Measurements from ENCODE around the gene NXNL1.
A peak's percentile ranks its signal among the peaks of the same experiment; 100 is the strongest.
"Not testable (repeated sequence)": the region's sequence is repeated elsewhere in the genome, so short reads cannot be mapped to it uniquely, and the experiment has no call there.

Gene NXNL1

DNA sequence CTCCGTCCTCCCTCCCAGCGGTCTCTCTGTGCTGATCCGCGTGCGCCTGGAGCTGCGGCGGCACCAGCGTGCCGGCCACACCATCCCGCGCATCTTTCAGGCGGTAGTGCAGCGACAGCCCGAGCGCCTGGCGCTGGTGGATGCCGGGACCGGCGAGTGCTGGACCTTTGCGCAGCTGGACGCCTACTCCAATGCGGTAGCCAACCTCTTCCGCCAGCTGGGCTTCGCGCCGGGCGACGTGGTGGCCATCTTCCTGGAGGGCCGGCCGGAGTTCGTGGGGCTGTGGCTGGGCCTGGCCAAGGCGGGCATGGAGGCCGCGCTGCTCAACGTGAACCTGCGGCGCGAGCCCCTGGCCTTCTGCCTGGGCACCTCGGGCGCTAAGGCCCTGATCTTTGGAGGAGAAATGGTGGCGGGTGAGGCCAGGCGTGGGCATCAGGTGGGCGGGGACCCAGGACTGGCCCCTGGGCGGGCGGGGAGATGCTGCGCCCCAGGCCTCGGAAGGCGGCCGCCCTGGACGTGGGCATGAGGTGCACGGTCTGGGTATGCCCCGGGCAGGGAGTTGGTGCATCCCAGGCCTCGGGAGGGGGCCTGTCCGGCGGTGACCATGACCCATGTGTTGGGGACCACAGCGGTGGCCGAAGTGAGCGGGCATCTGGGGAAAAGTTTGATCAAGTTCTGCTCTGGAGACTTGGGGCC lies 26.0 kb upstream of the NXNL1 start:
- DNase-seq (ENCODE audit: low spot score) = no peak

DNA sequence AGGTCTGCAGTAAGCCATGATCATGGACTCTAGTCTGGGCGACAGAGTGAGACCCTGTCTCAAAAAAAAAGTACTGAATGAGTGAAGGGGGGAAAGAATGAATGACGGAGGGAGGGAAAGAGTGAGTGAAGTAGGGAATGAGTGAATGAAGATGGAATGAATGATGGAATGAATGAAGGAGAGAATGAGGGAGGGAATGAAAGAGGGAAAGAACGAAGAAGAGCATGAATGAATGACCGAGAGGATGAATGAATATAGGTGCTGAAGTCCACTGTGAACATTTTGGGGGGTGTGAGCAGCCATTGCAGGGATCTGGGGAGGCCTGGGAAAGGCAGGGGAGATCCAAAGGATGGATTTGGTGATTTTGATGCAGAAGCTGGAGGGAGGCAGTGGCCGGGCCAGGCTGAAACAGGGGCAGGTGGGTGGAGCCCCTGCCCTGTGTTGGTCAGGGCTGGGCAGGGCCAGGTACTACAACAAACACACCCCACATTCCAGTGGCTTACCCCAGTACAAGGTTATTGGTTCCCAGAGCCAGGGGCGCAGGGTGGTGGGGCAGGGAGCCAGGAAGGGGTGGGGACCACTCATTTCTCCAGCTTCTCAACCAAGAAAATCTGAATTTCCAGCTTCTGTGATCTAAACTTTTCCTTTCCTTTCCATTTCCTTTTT lies 23.9 kb upstream of the NXNL1 start:
- DNase-seq (ENCODE audit: low spot score) = no peak

DNA sequence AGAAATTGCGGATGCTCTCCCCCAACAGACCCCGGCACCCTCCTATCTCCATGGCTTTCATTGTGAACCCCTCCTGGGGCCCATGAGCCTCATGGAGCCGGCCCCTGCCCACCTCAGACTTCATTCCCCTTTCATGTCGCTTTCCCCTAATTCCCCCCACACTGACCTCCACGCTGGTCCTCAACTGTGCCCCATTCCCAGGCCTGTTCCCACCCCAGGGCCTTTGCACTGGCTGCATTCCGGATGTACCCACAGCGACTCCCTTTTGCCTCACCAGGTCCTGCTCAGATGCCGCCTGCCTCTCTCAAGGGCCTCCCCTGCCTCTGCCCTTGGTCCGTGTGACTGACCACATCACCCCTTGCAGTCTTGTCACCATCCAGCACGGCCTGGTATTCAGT lies 22.9 kb upstream of the NXNL1 start:
- no peak for DNase-seq (ENCODE audit: low spot score)

DNA sequence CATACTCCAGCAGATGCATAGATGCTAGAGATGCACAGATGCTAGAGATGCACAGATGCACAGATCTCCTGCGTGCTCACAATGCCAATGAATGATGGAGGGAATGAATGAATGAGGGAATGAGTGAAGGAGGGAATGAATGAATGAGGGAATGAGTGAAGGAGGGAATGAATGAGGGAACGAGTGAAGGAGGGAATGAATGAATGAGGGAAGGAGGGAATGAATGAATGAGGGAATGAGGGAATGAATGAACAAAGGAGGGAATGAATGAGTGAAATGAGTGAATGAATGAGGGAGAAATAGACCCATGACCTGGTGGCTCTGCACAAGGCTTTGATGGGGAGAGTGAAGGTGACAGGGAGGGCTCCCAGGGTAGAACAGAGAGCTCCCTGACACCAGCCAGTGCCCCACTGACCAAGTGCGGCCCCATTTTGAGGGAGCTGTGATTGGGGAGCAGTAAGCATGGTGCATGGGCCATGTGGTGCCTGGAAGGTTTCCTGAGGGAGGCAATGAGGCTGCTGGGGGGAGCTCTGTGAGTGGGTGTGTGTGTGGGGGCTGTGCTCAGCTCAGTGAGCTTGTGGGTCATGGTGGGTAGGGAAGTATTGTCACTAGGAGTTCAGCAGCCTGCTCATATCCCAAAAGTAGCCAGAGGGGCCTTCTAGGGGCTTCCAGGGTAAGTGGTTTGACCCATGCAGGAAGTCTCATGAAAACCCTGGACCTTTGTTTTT lies 22.3 kb upstream of the NXNL1 start:
- no peak for DNase-seq (ENCODE audit: low spot score)

DNA sequence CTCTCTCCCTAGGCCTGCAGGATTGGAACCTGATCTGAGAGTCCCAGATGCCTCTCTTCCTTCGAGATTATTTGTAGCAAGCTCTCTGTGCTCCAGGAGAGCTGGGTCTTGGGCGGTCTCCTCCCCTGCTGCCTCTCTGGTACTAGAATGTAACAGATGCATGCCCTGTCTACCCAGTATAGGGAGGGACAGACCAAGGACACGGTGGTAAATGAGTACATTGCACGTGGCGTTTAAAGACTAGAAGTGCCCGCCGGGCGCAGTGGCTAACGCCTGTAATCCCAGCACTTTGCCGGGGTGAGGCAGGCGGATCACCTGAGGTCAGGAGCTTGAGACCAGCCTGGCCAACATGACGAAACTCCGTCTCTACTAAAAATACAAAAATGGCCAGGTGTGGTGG lies 21.3 kb upstream of the NXNL1 start:
- no peak for DNase-seq (ENCODE audit: low spot score)

DNA sequence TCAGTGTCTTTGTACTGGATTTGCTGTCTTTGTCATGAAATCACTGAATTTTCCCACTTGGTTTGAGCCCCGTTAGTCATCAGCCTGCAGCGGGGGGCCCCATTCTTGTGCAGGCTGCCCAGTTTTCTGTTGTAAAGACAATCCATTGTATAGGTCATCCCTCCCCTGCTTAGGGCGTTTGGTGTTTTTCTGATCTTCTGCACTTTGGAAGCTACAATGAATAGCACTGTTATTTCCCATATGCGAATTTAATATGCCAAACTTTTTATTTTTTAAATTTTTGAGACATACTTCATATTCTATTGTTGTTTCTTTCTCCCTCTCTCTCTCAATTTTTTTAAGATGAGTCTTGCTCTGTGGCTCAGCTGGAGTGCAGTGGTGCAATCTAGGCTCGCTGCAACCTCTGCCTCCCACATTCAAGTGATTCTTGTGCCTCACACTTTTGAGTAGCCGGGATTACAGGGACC lies 18.6 kb upstream of the NXNL1 start:
- no peak for DNase-seq (ENCODE audit: low spot score)

DNA sequence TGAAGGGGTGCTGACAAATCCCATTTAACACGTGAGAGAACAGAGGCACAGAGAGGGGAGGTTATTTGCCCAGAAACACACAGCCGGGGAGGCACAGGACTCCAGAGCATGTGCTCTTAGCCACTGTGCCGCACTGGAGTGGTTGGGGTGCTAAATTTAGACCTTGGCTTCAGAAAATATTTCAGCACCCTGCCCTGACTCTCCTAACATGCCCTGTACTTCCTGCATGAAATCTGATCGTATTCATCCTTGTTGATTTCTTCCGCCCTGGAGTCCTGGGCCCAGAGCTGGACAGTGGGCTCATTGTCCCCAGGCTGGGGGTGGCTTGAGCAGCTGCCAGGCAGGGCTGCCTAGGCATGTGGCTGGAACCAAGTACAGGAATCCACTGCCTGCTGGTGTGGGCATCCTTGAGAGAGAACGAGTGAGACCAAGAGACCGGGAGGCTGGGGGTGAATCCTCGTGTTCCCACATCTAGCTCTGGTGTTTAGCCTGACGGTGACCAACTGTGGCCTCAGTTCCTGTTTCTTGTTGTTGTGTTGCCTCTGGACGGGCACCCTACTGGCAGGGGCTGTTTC lies 14.9 kb upstream of the NXNL1 start:
- DNase-seq (ENCODE audit: low spot score) = no peak

DNA sequence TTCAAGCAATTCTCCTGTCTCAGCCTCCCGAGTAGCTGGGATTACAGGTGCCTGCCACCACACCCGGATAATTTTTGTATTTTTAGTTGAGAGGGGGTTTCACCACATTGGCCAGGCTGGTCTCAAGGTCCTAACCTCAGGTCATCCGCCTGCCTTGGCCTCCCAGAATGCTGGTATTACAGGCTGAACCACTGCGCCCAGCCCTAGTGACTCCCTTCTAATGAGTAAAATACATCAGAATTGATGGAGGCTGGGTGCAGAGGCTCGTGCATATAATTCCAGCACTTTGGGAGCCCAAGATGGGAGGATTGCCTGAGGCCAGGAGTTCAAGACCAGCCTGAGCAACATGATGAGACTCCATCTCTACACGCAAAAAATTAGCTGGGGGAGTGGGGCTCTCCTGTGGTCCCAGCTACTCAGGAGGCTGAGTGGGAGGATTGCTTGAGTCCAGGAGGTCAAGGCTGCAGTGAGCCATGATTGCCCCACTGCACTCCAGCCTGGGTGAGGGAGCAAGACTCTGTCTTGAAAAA lies 14.3 kb upstream of the NXNL1 start:
- DNase-seq (ENCODE audit: low spot score) = not testable (repeated sequence)

DNA sequence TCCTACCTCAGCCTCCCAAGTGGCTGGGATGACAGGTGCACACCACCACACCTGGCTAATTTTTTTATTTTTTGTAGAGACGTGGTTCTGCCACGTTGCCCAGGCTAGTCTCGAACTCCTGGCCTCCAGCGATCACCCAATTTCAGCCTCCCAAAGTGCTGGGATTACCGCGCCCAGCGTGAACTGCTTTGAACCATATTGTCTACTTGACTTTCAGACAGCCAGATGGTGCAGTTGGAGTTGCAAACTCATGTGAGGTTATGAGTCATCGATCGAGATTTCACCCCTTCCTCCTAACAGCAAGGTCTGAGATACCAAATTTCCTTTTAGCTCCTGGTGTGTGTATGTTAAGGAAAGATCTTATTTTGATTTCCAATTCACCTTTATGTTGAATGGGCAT lies 12.3 kb upstream of the NXNL1 start:
- no peak for DNase-seq (ENCODE audit: low spot score)

DNA sequence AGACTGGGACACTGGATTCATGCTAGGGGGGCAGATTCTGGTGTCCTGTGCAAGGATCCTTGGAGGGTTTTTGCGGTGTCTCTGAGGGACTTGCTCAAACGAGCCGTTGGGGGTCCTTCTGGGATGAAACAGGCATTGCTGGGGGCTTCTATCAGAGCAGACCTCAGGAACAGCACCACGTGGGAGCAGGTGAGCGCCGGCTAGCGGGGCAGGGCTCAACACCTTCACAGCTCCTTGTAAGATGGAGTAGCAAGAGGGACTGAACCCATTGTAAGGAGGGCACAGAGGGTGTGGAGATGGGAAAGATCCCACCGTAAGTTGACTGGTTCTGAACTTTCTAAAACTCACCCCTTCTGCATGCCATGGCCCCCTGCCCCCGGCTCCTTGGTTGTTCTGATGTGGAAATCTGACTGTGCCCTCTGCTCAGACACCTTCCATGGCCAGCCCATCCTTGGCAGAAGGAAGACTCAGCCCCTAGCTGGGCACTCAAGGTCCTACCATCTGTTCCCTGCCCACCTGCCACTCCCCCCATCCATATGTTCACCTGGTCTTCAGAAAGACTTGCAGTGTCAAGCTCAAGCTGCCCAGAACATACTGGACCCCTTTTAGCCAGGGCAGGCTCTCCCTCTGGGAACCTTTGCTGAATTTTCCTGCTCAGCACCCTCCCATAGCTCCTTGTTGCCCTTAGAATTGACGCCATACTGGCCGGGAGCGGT lies 10.8 kb upstream of the NXNL1 start:
- DNase-seq (ENCODE audit: low spot score) = no peak

DNA sequence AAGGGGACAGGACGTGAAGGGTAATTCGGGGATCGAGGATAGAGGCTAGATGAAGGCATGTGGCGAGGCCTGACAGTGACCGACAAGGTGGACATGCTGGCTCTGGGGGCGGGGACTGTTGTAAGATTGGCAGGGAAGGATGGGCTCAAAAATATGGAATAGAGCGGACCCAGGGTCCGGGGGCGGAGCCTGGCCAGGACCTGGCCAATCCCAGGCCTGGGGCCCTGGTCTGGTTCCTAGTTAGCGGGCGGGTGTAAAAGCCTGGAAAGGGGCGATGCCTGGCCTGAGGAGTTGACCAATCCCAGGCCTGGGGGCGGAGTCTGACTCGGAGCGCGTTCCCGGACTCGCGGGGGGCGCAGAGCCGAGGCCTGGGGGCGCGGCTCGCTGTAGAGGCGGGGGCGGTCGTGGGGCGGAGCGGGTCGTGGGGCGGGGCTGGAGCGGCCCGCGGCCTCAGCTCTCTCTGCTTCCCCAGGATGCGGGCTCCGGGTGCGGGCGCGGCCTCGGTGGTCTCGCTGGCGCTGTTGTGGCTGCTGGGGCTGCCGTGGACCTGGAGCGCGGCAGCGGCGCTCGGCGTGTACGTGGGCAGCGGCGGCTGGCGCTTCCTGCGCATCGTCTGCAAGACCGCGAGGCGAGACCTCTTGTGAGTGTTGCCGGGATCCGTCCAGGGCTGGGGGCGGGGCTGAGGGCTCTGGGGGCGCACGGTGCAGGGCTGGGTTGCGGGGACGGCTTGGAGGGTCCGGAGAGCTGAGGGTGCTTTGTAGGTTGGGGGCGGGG lies 9.5 kb upstream of the NXNL1 start, which contains the start of gene SLC27A1:
Gene SLC27A1, plus strand, starts transcription at position 457 of the 774 bp plus-strand sequence. Its CDS starts 17 bp downstream, at position 474.
- DNase-seq (ENCODE audit: low spot score) = peak; percentile 79

DNA sequence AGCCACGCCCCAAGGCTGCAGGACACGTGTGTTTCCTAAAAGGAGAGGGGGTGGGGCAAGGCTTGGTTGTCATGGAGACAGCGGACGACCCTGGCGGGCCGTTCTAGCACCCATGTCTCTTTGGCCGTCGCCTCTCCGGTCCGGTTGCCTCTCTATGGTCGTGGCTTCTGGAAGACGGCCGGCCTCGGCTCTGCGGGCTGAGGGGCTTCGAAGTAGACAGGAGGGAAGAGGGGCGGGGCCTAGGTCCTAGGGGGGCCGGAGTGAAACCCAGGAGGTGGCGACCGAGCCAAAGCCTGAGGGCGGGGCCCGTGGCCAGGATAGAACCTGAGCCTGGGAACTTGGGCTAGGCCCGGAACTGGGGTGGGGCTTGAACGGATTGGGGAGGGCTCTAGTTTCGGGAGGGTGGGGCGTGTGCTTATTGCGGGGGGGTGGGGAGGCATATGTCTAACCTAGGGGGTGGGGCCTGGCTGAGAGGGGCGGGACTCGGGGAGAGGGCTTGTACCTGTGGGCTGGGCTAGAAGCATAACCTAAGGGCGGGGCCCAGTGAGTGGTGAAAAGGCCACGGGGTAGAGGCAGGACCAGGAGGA lies 8.8 kb upstream of the NXNL1 start:
- DNase-seq (ENCODE audit: low spot score) = peak; percentile 84

DNA sequence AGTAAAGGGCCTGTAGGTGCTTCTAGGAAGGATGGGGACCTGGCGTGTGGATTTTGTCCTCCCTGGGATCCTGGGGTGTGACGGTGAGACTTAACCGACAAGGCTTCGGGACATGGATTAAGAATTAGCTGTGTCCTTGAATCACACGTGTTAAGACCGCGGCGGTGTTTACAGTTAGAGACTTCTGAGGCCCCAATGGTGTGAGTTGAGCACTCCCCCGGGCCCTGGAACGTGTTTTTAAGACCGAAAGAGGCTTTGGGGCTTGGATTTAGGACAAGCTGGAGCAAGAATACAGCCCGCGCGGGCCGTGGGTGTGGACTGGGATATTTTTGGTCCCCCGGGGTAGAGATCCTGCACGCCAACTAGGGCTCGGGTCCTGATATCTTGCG lies 8.4 kb upstream of the NXNL1 start:
- DNase-seq (ENCODE audit: low spot score) = no peak

DNA sequence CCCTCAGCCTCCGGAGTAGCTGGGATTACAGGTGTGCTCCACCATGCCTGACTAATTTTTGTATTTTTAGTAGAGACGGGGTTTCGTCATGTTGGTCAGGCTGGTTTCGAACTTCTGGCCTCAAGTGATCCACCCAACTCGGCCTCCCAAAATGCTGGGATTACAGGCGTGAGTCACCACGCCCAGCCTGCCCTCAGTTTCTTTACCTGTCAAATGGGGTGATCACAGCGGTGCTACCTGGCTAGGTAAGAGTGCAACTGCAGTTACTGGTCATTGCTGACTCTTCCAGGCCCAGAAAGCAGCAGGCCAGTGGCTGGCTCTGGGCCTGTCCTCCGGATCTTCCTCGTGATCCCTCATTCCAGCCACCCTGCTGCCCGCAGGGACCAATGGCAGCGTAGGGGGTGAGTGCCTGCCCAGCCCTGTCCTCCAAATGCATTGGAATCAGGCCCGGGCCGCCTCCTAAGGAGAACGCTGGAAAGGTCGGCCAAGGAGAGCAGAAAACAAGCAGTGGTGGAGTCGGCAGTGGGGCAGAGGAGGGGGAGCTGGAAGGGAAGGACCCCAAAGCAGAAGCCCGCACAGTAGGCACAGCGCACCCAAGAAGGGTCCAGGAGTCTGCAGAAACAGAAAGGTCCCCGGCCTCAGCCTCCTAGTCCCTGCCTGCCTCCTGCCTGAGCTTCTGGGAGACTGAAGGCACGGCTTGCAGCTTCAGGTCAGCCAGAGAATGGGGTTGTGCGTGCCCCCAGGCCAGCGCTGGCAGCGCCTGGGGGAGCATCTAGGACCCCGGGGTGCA lies 7.8 kb upstream of the NXNL1 start:
- DNase-seq (ENCODE audit: low spot score) = no peak

DNA sequence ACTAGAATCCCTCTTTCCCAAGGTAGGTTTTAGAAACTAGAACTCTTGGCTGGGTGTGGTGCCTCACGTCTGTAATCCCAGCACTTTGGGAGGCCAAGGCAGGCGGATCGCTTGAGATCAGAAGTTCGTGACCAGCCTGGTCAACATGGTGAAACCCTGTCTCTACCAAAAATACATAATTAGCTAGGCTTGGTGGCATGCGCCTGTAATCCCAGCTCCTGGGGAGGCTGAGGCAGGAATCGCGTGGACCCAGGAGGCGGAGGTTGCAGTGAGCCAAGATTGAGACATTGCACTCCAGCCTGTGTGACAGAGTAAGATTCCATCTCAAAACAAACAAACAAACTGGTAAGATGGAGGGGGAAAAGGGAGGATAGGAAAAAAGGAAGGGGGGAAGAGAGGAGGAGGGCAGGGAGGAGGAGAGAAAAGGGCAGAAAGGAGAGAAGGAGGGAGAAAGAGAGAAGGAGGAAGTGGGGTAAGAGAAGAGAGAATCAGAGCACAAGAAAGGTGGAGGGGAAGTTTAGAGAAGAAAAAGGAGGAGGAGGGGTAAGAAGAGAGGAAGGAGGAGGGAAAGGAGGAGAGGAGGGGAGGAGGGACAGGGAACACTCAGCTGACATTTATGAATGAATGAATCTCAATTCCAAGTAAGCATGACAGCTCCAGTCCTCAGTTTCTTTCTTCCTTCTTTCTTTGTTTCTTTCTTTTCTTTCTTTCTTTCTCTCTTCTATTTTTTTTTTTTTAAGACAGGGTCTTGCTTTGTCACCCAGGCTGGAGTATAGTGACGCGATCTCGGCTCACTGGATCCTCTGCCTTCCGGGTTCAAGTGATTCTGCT lies 7.0 kb upstream of the NXNL1 start:
- no peak for DNase-seq (ENCODE audit: low spot score)

DNA sequence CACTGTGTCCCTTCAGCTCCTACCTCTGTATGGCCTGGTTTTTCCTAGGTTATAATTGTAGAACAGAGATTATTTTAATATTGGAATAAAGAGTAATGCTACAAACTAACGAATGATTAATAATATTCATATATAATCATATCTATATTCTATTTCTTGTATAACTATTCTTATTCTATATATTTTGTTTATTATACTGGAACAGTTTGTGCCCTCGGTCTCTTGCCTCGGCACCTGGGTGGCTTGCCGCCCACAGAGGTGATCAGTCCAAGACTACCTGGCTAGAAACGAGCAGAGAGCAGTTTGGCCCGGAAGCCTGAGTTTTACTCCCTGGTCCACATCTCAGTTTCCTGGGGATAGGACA lies 5.7 kb upstream of the NXNL1 start:
- no peak for DNase-seq (ENCODE audit: low spot score)

DNA sequence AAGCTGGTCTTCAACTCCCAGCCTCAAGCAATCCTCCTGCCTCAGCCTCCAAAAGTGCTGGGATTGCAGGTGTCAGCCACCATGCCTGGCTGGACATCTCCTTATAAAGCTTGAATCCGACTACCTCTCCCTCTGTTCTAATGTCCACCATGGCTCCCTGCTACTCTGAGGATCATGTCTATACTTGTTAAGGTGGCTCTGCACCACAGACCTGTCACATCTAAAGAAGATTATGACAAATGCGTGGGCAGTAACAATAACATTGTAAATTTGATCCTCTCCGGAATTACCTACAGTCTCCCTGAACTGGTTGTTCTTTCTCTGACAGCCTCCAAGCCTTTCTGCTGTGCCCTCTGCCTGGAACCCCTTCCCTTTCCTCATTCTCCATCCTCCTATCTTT lies 1.8 kb downstream of the NXNL1 start:
- DNase-seq (ENCODE audit: low spot score) = no peak

DNA sequence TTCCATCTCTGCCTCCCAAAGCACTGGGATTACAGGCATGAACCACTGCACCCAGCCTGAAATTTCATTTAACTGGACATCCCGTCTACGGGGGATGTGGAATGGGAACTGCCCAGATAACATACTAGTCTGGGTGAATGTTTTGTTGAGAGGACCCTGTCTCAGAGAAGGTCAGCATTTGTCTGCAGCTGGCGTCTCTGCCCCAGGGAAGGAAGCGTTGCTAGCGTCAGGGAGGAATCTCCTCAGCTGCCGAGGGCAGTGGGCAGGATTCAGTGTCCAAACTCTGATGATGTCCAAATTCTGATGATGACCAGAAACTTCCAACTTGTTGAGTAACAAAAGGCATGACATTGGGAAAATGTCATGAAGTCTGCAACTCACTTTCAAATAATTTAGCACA lies 3.1 kb downstream of the NXNL1 start:
- DNase-seq (ENCODE audit: low spot score) = no peak

DNA sequence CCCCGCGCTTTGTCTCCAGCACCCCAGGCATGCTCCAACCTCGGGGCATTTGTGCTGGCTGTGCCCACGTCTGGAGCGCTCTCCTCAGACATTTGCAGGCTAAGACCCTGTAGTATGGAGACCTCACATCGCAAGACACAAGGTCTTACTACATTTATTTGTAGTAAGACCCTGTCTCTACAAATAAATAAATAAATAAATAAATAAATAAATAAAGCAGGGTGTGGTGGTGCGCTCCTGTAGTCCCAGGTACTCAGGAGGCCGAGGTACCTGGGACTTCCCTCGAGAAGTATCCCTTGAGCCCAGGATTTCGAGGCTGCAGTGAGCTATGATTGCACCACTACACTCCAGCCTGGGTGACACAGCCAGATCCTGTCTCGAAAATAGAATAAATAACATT lies 4.6 kb downstream of the NXNL1 start:
- no peak for DNase-seq (ENCODE audit: low spot score)
